Fibroblast of mammary gland (primary cell): Measurements from ENCODE around the gene AIPL1.

ENCODE experiments used
- DNase-seq: peaks from one replicate; pipeline ENCODE4 v3.0.0-alpha.2; 2010; ENCODE audit warnings: low read depth
- H3K4me3 ChIP-seq: 2 replicates; pipeline ENCODE4 v1.5.1; 2011; ENCODE audit warnings: low read depth, mild to moderate bottlenecking, low read length, moderate library complexity; ENCODE audit not compliant: control insufficient read depth
- CTCF ChIP-seq: conservative IDR thresholded peaks from 2 replicates; pipeline ENCODE4 v1.5.1; 2011; ENCODE audit warnings: low read depth, low read length, inconsistent platforms; ENCODE audit not compliant: control insufficient read depth, insufficient read depth

AIPL1 gene

GRCh38 chr17:6449307-6449706, 14.4 kb upstream of the AIPL1 start:
- DNase-seq: no peak
- H3K4me3 ChIP-seq: no peak overlapping the region
- TF ChIP-seq CTCF: no peak

- no peak for DNase-seq
- no peak for TF ChIP-seq CTCF
- H3K4me3 ChIP-seq: no peak overlapping the region
Observed at GRCh38 chr17:6448473-6448872, 13.6 kb upstream of the AIPL1 start.

GRCh38 chr17:6446516-6447100, 11.7 kb upstream of the AIPL1 start:
- no peak for TF ChIP-seq CTCF
- DNase-seq: no peak
- no peak overlapping the region for H3K4me3 ChIP-seq

GRCh38 chr17:6444571-6445335, 9.8 kb upstream of the AIPL1 start:
- peak overlapping the region; percentile 77 for H3K4me3 ChIP-seq
- TF ChIP-seq CTCF: no peak
- DNase-seq: no peak

- peak; percentile 85 for DNase-seq
- no peak for TF ChIP-seq CTCF
- H3K4me3 ChIP-seq: peak within 1 kb of the TSS; percentile 77
Observed at GRCh38 chr17:6443692-6444570, 9.0 kb upstream of the AIPL1 start, which contains the start of gene PIMREG. TSS of gene PIMREG (plus strand) at chr17:6444455. CDS start at chr17:6445111, 656 bp downstream.

- DNase-seq: no peak
- H3K4me3 ChIP-seq: no peak overlapping the region
- no peak for TF ChIP-seq CTCF
Observed at GRCh38 chr17:6442775-6443174, 7.9 kb upstream of the AIPL1 start.
